Mesendoderm (in vitro differentiated cells): ENCODE results near the gene OCA2.

Experiments used
- DNase-seq: peaks from one replicate; pipeline ENCODE4 v3.0.0; 2013
- H2AK5ac ChIP-seq: 2 replicates; pipeline ENCODE4 v1.6.1; 2013; ENCODE audit warnings: low read length, inconsistent platforms
- H2BK120ac ChIP-seq: 2 replicates; pipeline ENCODE4 v1.6.1; 2013; ENCODE audit warnings: low read depth, mild to moderate bottlenecking, low read length, moderate library complexity, mixed read lengths
- H2BK15ac ChIP-seq: replicated peaks from 2 replicates; pipeline ENCODE4 v1.6.1; 2013; ENCODE audit warnings: low read depth, mild to moderate bottlenecking, moderate library complexity
- H2BK5ac ChIP-seq: 2 replicates; pipeline ENCODE4 v1.6.1; 2013; ENCODE audit warnings: low read length, inconsistent platforms
- H3K18ac ChIP-seq: 2 replicates; pipeline ENCODE4 v1.6.1; 2013; ENCODE audit warnings: mild to moderate bottlenecking, low read length, mixed read lengths
- H3K23ac ChIP-seq: one replicate; pipeline ENCODE4 v1.6.1; 2013; ENCODE audit warnings: low read length
- H3K27ac ChIP-seq: 2 replicates; pipeline ENCODE4 v1.5.1; 2013; ENCODE audit warnings: low read depth, mild to moderate bottlenecking, inconsistent platforms, low read length, moderate library complexity
- H3K27me3 ChIP-seq: 2 replicates; pipeline ENCODE4 v1.6.1; 2013; ENCODE audit warnings: low read length, control low read depth, mild to moderate bottlenecking, inconsistent platforms; ENCODE audit not compliant: insufficient read depth, poor library complexity
- H3K36me3 ChIP-seq: 2 replicates; pipeline ENCODE4 v1.6.1; 2013; ENCODE audit warnings: low read length, inconsistent platforms; ENCODE audit not compliant: control insufficient read depth, insufficient read depth
- H3K4ac ChIP-seq: one replicate; pipeline ENCODE4 v1.6.1; 2013; ENCODE audit warnings: low read depth, mild to moderate bottlenecking, low read length, moderate library complexity
- H3K4me1 ChIP-seq: 2 replicates; pipeline ENCODE4 v1.6.1; 2013; ENCODE audit warnings: low read depth, low read length, inconsistent platforms; ENCODE audit not compliant: control insufficient read depth
- H3K4me2 ChIP-seq: 2 replicates; pipeline ENCODE4 v1.6.1; 2013; ENCODE audit warnings: low read length
- H3K4me3 ChIP-seq: 2 replicates; pipeline ENCODE4 v1.5.1; 2013; ENCODE audit warnings: mild to moderate bottlenecking, low read length
- H3K56ac ChIP-seq: one replicate; pipeline ENCODE4 v1.6.1; 2013; ENCODE audit warnings: low read length
- H3K79me1 ChIP-seq: 2 replicates; pipeline ENCODE4 v1.6.1; 2013; ENCODE audit warnings: low read length, inconsistent platforms
- H3K79me2 ChIP-seq: 2 replicates; pipeline ENCODE4 v1.6.1; 2013; ENCODE audit warnings: mild to moderate bottlenecking, low read length; ENCODE audit not compliant: control insufficient read depth, insufficient read depth
- H3K9ac ChIP-seq: 2 replicates; pipeline ENCODE4 v1.6.1; 2013; ENCODE audit warnings: low read length, inconsistent platforms
- H4K5ac ChIP-seq: one replicate; pipeline ENCODE4 v1.6.1; 2013; ENCODE audit warnings: low read length
- H4K8ac ChIP-seq: one replicate; pipeline ENCODE4 v1.6.1; 2013; ENCODE audit warnings: low read depth, mild to moderate bottlenecking, control low read depth, low read length, moderate library complexity
- WGBS: extraction: QIAGEN DNeasy Blood & Tissue Kit; methylation state at CpG from one replicate; pipeline ENCODE4 v1.1.7; 2013; ENCODE audit warnings: low lambda C conversion rate, missing lambda C conversion rate; ENCODE audit not compliant: insufficient coverage; ENCODE audit errors: extremely low coverage; 5-methylcytosine and 5-hydroxymethylcytosine counted together

OCA2 gene

DNA sequence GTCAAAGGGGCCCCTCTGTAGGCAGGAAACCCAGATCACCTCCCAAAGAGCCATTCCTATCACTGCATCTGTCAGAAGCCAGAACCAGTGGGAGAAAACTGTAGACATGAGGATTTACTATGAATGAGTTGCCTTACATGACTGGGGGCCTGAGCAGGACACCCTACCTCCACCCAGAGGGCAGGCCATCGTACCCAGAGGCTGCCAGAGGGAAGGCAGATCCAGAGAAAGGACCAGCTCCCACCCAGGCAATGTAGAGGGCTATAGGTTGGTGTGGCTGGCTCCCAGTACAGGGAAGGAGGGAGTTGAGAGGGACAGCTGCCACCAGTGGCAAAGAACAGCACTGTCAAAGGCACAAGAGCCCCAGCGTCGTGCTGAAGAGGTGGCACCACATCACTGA is 233.2 kb downstream of the OCA2 start:
- WGBS = no CpG with 5 or more reads among the region's 3 CpGs
- H2BK5ac ChIP-seq = no peak overlapping the region
- H3K4me1 ChIP-seq = no peaks in the 10 kb centered on the region
- no peaks in the 10 kb centered on the region for H3K27me3 ChIP-seq
- H3K79me1 ChIP-seq = no peaks in the 10 kb centered on the region
- no peak overlapping the region for H3K56ac ChIP-seq
- H3K4ac ChIP-seq = no peak overlapping the region
- H3K18ac ChIP-seq = no peak overlapping the region
- H2BK120ac ChIP-seq = no peak overlapping the region
- no peak overlapping the region for H2AK5ac ChIP-seq
- H3K9ac ChIP-seq = no peak overlapping the region
- no peak overlapping the region for H3K4me2 ChIP-seq
- no peak overlapping the region for H3K23ac ChIP-seq
- DNase-seq = no peak
- no peak overlapping the region for H3K4me3 ChIP-seq
- H3K27ac ChIP-seq = no peak overlapping the region
- H3K79me2 ChIP-seq = no peaks in the 10 kb centered on the region
- no peak overlapping the region for H4K5ac ChIP-seq
- no peaks in the 10 kb centered on the region for H3K36me3 ChIP-seq
- H4K8ac ChIP-seq = no peak overlapping the region
- no peak overlapping the region for H2BK15ac ChIP-seq

DNA sequence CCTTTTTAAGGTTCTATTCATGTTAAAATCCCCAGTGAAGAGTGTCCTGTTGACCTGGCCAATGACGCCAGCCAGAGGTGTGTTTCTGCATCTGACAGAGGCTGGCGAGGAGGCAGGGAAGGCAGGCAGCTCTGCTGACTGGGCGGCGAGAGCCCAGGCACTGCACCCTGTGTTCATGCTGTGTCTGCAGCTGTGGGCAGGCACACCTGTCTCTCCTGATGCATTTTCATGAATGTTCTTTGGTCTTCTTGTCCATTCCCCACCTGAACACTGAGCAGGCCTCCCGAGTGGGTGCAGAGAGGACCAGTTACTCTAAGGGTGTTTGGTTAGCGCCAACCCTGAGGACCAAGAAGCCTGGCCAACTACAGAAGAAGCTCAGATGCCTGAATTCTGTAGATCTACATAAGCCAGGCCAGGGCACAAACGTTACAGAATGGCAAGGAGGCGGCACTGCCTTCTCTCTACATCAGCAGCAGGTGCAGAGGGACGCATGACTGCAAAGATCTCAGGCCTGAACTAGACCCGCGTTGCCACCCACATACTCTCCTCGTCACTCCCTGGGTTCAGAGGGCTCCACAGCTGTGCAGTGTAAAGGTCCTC is 233.7 kb downstream of the OCA2 start:
- Histone ChIP-seq H3K4ac (no peak overlapping the region), H2BK120ac (no peak overlapping the region), H3K9ac (no peak overlapping the region), H4K8ac (no peak overlapping the region), H3K79me1 (no peaks in the 10 kb centered on the region), H3K56ac (no peak overlapping the region), H3K23ac (no peak overlapping the region), H3K36me3 (no peaks in the 10 kb centered on the region), H3K4me1 (no peaks in the 10 kb centered on the region), H3K4me2 (no peak overlapping the region), H3K18ac (no peak overlapping the region), H3K27me3 (no peaks in the 10 kb centered on the region), H3K27ac (no peak overlapping the region), H2BK15ac (no peak overlapping the region), H2BK5ac (no peak overlapping the region), H3K79me2 (no peaks in the 10 kb centered on the region), H3K4me3 (no peak overlapping the region), H4K5ac (no peak overlapping the region), H2AK5ac (no peak overlapping the region)
- no peak for DNase-seq
- no CpG with 5 or more reads among the region's 12 CpGs for WGBS

DNA sequence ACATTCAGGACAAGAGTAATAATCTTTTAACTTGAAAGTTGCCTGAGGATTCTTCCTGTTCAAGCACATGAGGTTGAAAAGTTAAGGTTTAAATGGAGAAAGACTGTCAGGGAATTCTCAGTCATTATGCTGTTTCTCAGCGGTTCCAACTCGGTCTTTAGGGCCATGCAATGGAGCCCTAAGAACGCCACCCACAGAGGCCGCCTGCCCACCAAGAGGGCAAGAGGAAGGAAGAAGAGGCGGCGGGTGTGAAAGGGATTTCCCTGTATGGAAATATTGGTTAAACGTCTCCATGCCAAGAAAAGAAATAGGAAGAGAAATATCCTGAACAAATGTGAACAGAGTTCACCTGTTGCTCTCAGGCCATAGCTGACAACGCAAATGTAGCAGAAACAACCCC is 234.4 kb downstream of the OCA2 start:
- Histone ChIP-seq H2BK120ac (no peak overlapping the region), H3K36me3 (no peaks in the 10 kb centered on the region), H3K4ac (no peak overlapping the region), H3K79me1 (no peaks in the 10 kb centered on the region), H3K9ac (no peak overlapping the region), H3K56ac (no peak overlapping the region), H3K23ac (no peak overlapping the region), H2AK5ac (no peak overlapping the region), H3K27ac (no peak overlapping the region), H3K18ac (no peak overlapping the region), H3K4me2 (no peak overlapping the region), H2BK15ac (no peak overlapping the region), H3K4me3 (no peak overlapping the region), H3K4me1 (no peaks in the 10 kb centered on the region), H3K27me3 (no peaks in the 10 kb centered on the region), H2BK5ac (no peak overlapping the region), H4K8ac (no peak overlapping the region), H4K5ac (no peak overlapping the region), H3K79me2 (no peaks in the 10 kb centered on the region)
- no CpG with 5 or more reads among the region's 8 CpGs for WGBS
- no peak for DNase-seq

DNA sequence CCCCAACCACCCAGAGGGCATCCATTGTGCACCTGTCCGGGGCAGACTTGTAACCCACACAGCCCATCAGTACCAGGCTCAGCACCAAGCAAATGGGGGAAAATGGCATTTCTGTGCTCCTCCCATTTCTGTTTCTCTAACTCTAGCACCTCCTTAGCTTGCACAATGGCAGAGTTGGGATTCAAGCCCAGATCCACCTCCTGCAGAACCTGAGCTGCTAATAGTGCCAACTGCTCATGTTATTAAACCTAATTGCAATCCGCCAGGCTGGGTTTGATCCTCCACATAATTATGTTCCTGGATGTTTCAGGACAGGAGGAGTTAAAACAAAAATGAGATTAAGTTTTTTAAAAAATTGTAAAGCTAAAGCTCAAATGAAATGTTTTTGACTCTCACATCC is 235.0 kb downstream of the OCA2 start:
- H2BK120ac ChIP-seq = no peak overlapping the region
- no peaks in the 10 kb centered on the region for H3K36me3 ChIP-seq
- H3K9ac ChIP-seq = no peak overlapping the region
- H3K27me3 ChIP-seq = no peaks in the 10 kb centered on the region
- DNase-seq = no peak
- H3K18ac ChIP-seq = no peak overlapping the region
- no CpG with 5 or more reads among the region's 2 CpGs for WGBS
- H3K56ac ChIP-seq = no peak overlapping the region
- H2AK5ac ChIP-seq = no peak overlapping the region
- H2BK15ac ChIP-seq = no peak overlapping the region
- H3K4ac ChIP-seq = no peak overlapping the region
- H3K4me3 ChIP-seq = no peak overlapping the region
- H2BK5ac ChIP-seq = no peak overlapping the region
- no peak overlapping the region for H3K4me2 ChIP-seq
- no peak overlapping the region for H3K23ac ChIP-seq
- H3K4me1 ChIP-seq = no peaks in the 10 kb centered on the region
- no peak overlapping the region for H4K5ac ChIP-seq
- no peak overlapping the region for H4K8ac ChIP-seq
- no peaks in the 10 kb centered on the region for H3K79me1 ChIP-seq
- H3K27ac ChIP-seq = no peak overlapping the region
- H3K79me2 ChIP-seq = no peaks in the 10 kb centered on the region

DNA sequence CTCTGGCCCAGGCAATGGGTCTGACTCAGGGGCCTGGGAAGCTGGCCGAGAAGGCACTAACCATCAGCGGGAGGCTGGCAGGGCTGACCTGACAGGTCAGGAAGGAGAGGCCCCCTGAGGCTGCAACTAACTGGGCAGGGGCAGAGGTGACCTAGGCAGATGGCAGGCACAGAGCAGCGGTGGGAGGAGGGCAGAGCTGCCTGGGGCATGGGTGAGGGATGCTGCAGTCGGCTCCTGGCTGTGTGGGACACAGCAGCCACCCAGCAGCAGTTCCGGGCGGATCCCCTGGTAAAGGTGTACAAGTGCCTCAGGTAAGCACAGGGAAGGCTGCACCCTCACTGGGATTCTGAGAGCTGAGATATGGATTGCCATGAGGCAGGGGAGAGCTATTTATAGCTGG is 236.1 kb downstream of the OCA2 start:
- no peak overlapping the region for H3K23ac ChIP-seq
- no peak overlapping the region for H3K56ac ChIP-seq
- H3K36me3 ChIP-seq = no peaks in the 10 kb centered on the region
- no peak overlapping the region for H3K27ac ChIP-seq
- no peak for DNase-seq
- H4K8ac ChIP-seq = no peak overlapping the region
- H3K18ac ChIP-seq = no peak overlapping the region
- no peak overlapping the region for H3K9ac ChIP-seq
- H2BK120ac ChIP-seq = no peak overlapping the region
- no peak overlapping the region for H4K5ac ChIP-seq
- H3K4me2 ChIP-seq = no peak overlapping the region
- no peak overlapping the region for H3K4ac ChIP-seq
- no peak overlapping the region for H3K4me3 ChIP-seq
- no peaks in the 10 kb centered on the region for H3K79me1 ChIP-seq
- no CpG with 5 or more reads among the region's 6 CpGs for WGBS
- no peaks in the 10 kb centered on the region for H3K79me2 ChIP-seq
- no peak overlapping the region for H2AK5ac ChIP-seq
- no peak overlapping the region for H2BK15ac ChIP-seq
- H2BK5ac ChIP-seq = no peak overlapping the region
- H3K27me3 ChIP-seq = no peaks in the 10 kb centered on the region
- no peaks in the 10 kb centered on the region for H3K4me1 ChIP-seq

DNA sequence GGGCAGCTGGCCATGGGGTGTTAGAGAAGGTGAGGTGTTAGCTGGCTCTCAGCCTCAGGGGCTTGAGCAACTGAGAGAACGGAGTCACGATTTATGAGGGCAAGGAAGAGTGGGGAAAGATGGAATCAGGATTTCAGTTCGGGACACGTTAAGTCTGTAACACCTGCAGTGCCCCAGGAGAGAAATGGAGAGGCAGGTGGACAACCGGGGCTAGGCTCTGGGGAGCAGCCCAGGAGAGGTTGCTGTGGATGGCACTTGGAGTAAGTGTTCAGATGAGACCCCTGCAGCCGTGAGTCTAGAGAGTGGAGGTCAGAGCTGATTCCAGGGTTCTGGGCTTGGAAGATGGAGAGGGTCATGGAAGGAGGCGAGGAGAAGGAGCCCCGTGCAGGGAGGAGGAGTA is 237.9 kb downstream of the OCA2 start:
- Histone ChIP-seq H3K27ac (no peak overlapping the region), H3K27me3 (no peaks in the 10 kb centered on the region), H3K23ac (no peak overlapping the region), H3K36me3 (no peaks in the 10 kb centered on the region), H2BK5ac (no peak overlapping the region), H3K18ac (no peak overlapping the region), H3K4me1 (no peaks in the 10 kb centered on the region), H2AK5ac (no peak overlapping the region), H2BK15ac (no peak overlapping the region), H4K5ac (no peak overlapping the region), H3K4me3 (no peak overlapping the region), H3K4me2 (no peak overlapping the region), H3K4ac (no peak overlapping the region), H3K56ac (no peak overlapping the region), H3K79me2 (no peaks in the 10 kb centered on the region), H3K79me1 (no peaks in the 10 kb centered on the region), H2BK120ac (no peak overlapping the region), H3K9ac (no peak overlapping the region), H4K8ac (no peak overlapping the region)
- WGBS = no CpG with 5 or more reads among the region's 8 CpGs
- DNase-seq = no peak
